ENCODE results near the gene PLXNB2. TPM values are rescaled to one million over a fixed set of nuclear protein-coding genes. Genes with fewer than 3 reads are reported as not detected.

PLXNB2 gene
- total RNA-seq, 4 donors from 2014 or later = 115 to 218 (median 154) TPM

- no peak for TF ChIP-seq EP300 (IDR thresholded peaks at IDR 0.05)
- TF ChIP-seq POLR2AphosphoS5 (IDR thresholded peaks at IDR 0.05) = peak; percentile 7 to 55
- peak; percentile 87 to 98 (median 97) for TF ChIP-seq CTCF (IDR thresholded peaks at IDR 0.05)
- H3K27ac ChIP-seq (replicated peaks in 1 of 4) = peak overlapping the region; percentile 83 to 90 (median 88)
- H3K4me1 ChIP-seq = peaks cover 5 to 25% (median 23%) of the 10 kb centered on the region in 4 donors
- DNase-seq (ENCODE audit: extremely low spot score) = peak; percentile 96
- peak overlapping the region; percentile 91 to 98 (median 96) for H3K4me3 ChIP-seq
- H3K9me3 ChIP-seq = no peaks in the 10 kb centered on the region
- WGBS = 8% methylated on average over 15 of the region's 26 CpGs
- no peaks in the 10 kb centered on the region for H3K27me3 ChIP-seq
- no peaks in the 10 kb centered on the region for H3K36me3 ChIP-seq
- intact Hi-C loops (cut with DNase I) = loop anchor here (1.0 to 5.0 kb wide), 2 partner anchors 65 to 90 kb away; no protein-coding TSS in a partner anchor
Measured at GRCh38 chr22:50341977-50342650, 34.7 kb upstream of the PLXNB2 start.

GRCh38 chr22:50339945-50340879 is 32.8 kb upstream of the PLXNB2 start:
- H3K4me3 ChIP-seq = no peak overlapping the region
- H3K27me3 ChIP-seq = no peaks in the 10 kb centered on the region
- no peak for DNase-seq (ENCODE audit: extremely low spot score)
- peaks cover 5 to 13% (median 12%) of the 10 kb centered on the region in 4 donors for H3K4me1 ChIP-seq
- no peaks in the 10 kb centered on the region for H3K36me3 ChIP-seq
- 87% methylated on average over 12 of the region's 12 CpGs for WGBS
- no peaks in the 10 kb centered on the region for H3K9me3 ChIP-seq
- H3K27ac ChIP-seq (replicated peaks in 1 of 4) = no peak overlapping the region
- intact Hi-C loops (cut with DNase I) = loop anchor here (5.0 kb wide), 1 partner anchor 63 kb away; no protein-coding TSS in a partner anchor
- TF ChIP-seq POLR2AphosphoS5 (IDR thresholded peaks at IDR 0.05) (no peak), POLR2A (IDR thresholded peaks at IDR 0.05; ENCODE audit: low read depth) (no peak), CTCF (IDR thresholded peaks at IDR 0.05) (no peak), EP300 (IDR thresholded peaks at IDR 0.05) (no peak)

- no peaks in the 10 kb centered on the region for H3K27me3 ChIP-seq
- H3K36me3 ChIP-seq = no peaks in the 10 kb centered on the region
- no peak for DNase-seq (ENCODE audit: extremely low spot score)
- TF ChIP-seq POLR2A (IDR thresholded peaks at IDR 0.05; ENCODE audit: low read depth) (no peak), POLR2AphosphoS5 (IDR thresholded peaks at IDR 0.05) (no peak), EP300 (IDR thresholded peaks at IDR 0.05) (no peak), CTCF (IDR thresholded peaks at IDR 0.05) (no peak)
- 94% methylated on average over 4 of the region's 4 CpGs for WGBS
- no peak overlapping the region for H3K27ac ChIP-seq (replicated peaks in 1 of 4)
- intact Hi-C loops (cut with DNase I) = no loop called here
- H3K9me3 ChIP-seq = no peaks in the 10 kb centered on the region
- no peak overlapping the region for H3K4me3 ChIP-seq
- peaks cover 5 to 13% (median 12%) of the 10 kb centered on the region in 4 donors for H3K4me1 ChIP-seq
Measured at GRCh38 chr22:50338860-50339462, 31.5 kb upstream of the PLXNB2 start.

- no peaks in the 10 kb centered on the region for H3K9me3 ChIP-seq
- no peak overlapping the region for H3K27ac ChIP-seq (replicated peaks in 1 of 4)
- no peak for DNase-seq (ENCODE audit: extremely low spot score)
- 90% methylated on average over 5 of the region's 5 CpGs for WGBS
- no peak overlapping the region for H3K4me3 ChIP-seq
- H3K4me1 ChIP-seq = peaks cover 5 to 13% (median 12%) of the 10 kb centered on the region in 4 donors
- no peaks in the 10 kb centered on the region for H3K27me3 ChIP-seq
- TF ChIP-seq POLR2A (IDR thresholded peaks at IDR 0.05; ENCODE audit: low read depth) (no peak), EP300 (IDR thresholded peaks at IDR 0.05) (no peak), POLR2AphosphoS5 (IDR thresholded peaks at IDR 0.05) (no peak), CTCF (IDR thresholded peaks at IDR 0.05) (no peak)
- no peaks in the 10 kb centered on the region for H3K36me3 ChIP-seq
- intact Hi-C loops (cut with DNase I) = no loop called here
Measured at GRCh38 chr22:50338042-50338573, 30.7 kb upstream of the PLXNB2 start.
